8988T (cell line): ENCODE results near the gene FBL.
A peak's percentile ranks its signal among the peaks of the same experiment; 100 is the strongest.
"Not testable (repeated sequence)": the region's sequence is repeated elsewhere in the genome, so short reads cannot be mapped to it uniquely, and the experiment has no call there.

ENCODE experiments used
- DNase-seq: peaks from one replicate; pipeline ENCODE4 v3.0.0; 2011

FBL gene

GRCh38 chr19:39819786-39820185, 26.4 kb downstream of the FBL start:
- no peak for DNase-seq

DNA sequence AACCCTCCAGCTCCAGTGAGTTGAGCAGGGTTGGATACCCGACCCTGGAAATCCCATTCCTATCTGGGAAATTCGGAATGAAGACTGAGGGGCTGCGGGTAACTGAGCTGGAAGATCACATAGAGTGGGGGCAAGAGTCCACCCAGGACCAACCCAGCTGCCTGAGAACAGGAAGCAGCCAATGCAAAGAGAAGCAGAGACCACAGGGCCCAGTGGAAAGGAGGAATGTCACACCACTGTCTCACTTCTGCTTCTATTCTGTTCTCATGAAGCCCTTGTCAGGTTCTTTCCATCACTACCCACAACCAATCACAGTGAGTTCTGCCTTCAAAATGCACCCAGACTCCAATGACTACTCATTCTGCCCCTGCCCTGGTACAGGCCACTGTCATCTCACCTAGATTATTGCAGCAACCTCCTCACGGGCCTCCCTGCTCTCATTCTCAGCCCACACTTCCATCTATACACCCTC, 27.5 kb downstream of the FBL start:
- DNase-seq, result no peak

- no peak for DNase-seq
Observed at GRCh38 chr19:39817888-39818561, 28.2 kb downstream of the FBL start.

- DNase-seq, result no peak
Observed at GRCh38 chr19:39816287-39817048, 29.7 kb downstream of the FBL start.

DNA sequence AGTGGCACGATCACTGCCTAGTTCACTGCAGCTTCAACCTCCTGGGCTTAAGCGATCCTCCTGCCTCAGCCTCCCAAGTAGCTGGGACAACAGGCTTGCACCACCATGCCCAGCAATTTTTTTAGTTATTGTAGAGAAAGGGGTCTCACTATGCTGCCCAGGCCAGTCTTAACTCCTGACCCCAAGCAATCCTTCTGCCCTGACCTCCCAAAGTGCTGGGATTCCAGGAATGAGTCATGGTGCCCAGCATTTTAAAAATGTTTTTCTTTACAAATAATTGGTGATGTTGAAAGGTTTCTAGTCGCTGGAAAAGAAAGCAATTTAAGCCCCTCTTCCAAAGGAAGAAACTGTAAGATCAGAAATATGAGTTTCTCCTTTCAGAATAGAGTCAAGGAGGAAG, 31.6 kb downstream of the FBL start:
- DNase-seq, result no peak

DNA sequence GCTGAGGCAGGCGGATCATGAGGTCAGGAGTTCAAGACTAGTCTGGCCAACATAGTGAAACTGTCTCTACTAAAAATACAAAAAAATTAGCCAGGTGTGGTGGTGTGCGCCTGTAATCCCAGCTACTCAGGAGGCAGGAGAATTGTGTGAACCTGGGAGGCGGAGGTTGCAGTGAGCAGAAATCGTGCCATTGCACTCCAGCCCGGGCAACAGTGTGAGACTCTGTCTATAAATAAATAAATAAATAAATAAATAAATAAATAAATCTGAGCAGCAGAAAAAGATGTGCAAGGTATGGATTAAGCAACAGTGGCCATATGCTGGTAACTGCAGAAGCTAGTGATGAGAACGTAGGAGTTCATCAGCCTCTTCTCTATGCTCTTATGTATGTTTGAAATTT, 32.1 kb downstream of the FBL start:
- DNase-seq, result not testable (repeated sequence)

- DNase-seq, result no peak
Observed at GRCh38 chr19:39813264-39813993, 32.8 kb downstream of the FBL start.

- DNase-seq, result no peak
Observed at GRCh38 chr19:39811064-39811463, 35.1 kb downstream of the FBL start.

- DNase-seq, result no peak
Observed at GRCh38 chr19:39810424-39810823, 35.8 kb downstream of the FBL start.

DNA sequence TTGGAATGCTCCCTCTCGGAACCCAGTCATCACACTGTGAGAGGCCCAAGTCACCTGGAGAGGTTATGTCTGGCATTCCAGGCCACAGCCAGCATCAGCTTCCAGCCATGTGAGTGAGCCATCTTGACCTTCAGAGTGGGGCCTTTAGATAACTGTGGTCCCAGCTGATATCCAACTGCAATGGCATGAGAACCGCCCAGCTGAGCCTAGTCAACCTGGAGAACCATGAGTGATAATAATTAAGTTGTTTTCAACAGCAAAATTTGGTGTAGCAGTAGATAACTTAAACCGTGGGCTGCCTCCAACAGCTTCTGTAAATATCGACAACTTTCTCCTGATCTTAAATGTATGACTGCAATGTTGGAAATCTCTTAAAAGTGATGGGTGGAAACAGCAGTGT, 36.8 kb downstream of the FBL start:
- DNase-seq, result no peak

GRCh38 chr19:39808688-39809087, 37.5 kb downstream of the FBL start:
- DNase-seq, result not testable (repeated sequence)

DNA sequence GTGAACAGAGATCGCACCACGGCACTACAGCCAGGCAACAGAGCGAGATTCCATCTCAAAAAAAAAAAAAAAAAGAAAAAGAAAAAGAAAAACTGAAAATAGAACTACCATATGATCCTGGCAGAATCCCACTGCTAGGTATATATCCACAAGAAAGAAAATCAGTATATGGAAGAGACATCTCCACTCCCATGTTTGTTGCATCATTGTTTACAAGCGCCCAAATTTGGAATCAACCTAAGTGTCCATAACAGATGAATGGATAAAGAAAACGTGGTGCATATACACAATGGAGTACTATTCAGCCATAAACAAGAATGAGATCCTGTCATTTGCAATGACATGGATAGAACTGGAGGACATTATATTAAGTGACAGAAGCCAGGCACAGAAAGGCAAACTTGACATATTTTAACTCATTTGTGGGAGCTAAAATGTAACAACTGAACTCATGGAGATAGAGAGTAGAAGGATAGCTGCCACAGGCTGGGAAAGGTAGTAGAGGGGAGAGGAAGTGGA, 38.3 kb downstream of the FBL start:
- no peak for DNase-seq

DNA sequence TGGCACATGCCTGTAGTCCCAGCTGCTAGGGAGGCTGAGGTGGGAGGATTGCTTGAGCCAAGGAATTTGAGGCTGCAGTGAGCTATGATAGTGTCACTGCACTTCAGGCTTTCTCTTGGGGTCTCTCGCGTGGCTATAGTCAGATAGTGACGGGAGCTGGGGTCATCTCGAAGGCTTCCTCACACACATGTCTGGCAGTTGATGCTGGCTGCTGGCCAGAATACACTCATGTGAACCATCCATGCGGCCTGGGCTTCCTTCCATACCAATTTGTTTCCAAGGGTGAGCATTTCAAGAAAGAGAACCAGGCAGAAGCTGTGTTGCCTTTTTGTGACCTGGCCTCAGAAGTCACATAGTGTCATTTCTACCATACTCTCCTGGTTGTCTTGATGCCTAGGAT, 41.1 kb downstream of the FBL start:
- no peak for DNase-seq

- DNase-seq, result no peak
Observed at GRCh38 chr19:39802958-39803357, 43.2 kb downstream of the FBL start.

GRCh38 chr19:39797083-39797482, 49.1 kb downstream of the FBL start:
- DNase-seq, result no peak

DNA sequence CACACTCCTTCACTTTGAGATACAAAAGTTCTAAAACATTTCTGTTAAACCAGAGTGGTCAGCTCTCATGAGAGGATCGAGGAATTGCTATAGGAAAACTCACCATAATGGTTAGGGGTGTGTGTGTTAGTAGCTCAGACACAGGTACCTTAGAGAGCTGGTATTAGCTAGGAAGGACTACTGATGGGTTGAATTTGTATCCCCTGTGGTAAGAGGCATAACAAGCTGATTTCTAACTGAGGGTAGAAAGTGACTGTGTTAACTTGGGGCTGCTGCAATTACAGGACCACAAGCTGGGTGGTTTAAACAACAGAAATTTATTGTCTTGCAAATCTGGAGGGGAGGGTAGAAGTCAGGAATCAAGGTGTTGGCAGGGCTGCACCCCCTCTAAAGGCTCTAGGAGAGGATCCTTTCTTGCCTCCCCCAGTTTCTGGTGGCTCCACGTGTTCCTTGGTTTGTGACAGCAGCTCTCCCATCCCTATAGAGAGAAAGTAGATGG, 50.1 kb downstream of the FBL start:
- no peak for DNase-seq

DNA sequence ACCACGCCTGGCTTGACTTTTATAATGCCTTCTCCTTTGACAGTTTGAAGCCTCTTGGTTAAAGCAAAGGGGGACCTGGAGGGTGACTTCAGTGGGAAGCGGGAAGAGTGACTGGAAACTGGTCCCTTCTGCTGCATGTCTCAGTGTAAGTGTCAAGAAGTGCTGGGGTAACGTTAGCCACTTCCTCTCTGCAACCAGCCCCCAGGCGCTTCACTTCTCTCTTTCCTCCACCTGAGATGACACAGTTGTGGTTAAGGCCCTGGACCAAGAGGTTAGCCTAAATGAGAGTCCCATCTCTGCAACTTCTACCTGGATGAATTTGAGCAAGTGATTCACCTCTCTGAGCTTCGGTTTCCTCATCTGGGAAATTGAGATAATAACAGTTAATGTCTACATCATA, 51.2 kb downstream of the FBL start:
- DNase-seq, result no peak

- DNase-seq, result peak; percentile 43
Observed at GRCh38 chr19:39792999-39793546, 53.1 kb downstream of the FBL start.

DNA sequence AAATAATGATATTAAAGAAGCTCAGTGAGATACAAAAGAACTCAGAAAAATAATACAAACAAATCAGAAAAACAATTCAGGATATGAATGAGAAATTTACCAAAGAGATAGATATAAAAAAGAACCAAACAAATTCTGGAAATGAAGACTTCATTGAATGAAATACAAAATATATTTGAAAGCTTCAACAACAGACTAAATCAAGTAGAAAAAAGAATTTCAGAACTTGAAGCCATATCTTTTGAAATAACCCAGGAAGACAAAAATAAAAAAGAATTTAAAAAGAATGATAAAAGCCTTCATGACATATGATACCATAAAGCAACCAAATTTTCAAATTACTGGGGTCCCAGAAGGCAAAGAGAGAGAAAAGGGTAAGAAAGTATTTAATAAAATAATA, 57.9 kb downstream of the FBL start:
- no peak for DNase-seq
